AML-193 (cell line): ENCODE measurements around the gene ZSCAN12.
A peak's percentile ranks its signal among the peaks of the same experiment; 100 is the strongest.

Source experiments
- DNase-seq, 2 experiments: peaks; one replicate each; lab custom pipeline; 2025; lab: John Stamatoyannopoulos, UW

The ZSCAN12 gene

GRCh38 chr6:28353981-28354676 is 45.4 kb downstream of the ZSCAN12 start:
- no peak for DNase-seq

GRCh38 chr6:28353356-28353755 is 46.2 kb downstream of the ZSCAN12 start:
- DNase-seq = no peak

- no peak for DNase-seq
Measured at GRCh38 chr6:28351493-28351925, 48.0 kb downstream of the ZSCAN12 start.

DNA sequence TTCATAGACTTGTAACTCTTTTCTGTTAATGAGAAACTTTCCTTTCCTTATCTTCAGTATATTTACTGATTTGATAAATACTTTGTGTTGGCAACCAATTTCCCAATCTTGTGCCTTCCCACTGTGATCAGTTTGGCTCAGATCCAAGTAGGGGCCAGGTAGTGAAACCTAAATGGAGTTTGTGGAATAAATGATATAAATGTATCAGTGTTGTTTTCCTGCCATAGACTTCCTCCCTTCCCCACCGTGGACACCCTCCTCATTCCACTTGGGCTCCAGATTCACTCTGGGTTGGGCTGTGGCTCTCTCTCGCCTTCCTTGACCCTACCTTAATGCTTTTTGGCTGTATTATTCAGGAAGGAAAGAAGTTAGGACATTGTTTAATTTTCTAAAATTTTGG is 48.5 kb downstream of the ZSCAN12 start:
- no peak for DNase-seq

GRCh38 chr6:28349892-28350737 is 49.4 kb downstream of the ZSCAN12 start, which contains the start of gene ZKSCAN3:
ZKSCAN3 (plus strand) TSS chr6:28349947; CDS start chr6:28359587, 9,640 bp downstream.
- peak; percentile 89 to 90 for DNase-seq

GRCh38 chr6:28349344-28349891 is 50.1 kb downstream of the ZSCAN12 start:
- peak in 1 of 2 experiments; percentile 47 for DNase-seq

DNA sequence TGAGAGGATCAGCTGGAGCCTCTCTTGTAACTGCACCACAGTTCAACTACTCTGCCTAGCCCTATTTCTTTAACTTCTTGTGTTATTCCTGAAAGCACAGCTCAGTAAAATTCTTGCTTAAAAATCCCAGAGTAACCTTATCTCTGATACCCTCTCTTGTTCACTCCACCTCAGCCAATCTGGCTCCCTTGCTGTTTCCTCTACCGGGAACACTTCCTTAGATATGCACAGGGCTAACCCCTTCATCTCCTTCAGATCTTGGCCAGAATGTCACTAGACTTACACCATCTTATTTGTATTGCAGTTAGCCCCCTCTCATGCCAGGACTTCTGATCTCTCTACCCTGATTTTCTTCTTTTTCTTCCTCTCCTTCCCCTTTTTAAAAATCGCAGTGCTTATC is 52.4 kb downstream of the ZSCAN12 start:
- no peak for DNase-seq

DNA sequence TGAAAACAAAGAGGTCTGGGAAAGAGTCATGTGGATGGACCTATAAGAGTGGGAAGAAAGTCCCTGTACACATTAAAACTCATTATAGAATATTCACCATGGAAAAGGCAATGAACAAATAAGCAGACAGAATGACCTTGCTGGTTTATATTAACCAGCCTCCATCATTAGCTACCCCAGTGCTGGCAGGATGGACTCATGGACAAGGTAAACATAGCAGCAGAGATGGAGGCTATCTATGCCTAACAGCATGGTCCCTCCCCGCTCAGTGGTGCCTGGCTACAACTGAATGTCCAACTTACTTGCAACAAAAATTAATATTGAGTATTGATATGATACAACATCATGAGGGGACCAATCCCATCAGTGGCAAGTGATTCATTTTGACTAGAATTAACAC is 54.3 kb downstream of the ZSCAN12 start:
- no peak for DNase-seq

- DNase-seq = no peak
Measured at GRCh38 chr6:28343898-28344677, 55.5 kb downstream of the ZSCAN12 start.

DNA sequence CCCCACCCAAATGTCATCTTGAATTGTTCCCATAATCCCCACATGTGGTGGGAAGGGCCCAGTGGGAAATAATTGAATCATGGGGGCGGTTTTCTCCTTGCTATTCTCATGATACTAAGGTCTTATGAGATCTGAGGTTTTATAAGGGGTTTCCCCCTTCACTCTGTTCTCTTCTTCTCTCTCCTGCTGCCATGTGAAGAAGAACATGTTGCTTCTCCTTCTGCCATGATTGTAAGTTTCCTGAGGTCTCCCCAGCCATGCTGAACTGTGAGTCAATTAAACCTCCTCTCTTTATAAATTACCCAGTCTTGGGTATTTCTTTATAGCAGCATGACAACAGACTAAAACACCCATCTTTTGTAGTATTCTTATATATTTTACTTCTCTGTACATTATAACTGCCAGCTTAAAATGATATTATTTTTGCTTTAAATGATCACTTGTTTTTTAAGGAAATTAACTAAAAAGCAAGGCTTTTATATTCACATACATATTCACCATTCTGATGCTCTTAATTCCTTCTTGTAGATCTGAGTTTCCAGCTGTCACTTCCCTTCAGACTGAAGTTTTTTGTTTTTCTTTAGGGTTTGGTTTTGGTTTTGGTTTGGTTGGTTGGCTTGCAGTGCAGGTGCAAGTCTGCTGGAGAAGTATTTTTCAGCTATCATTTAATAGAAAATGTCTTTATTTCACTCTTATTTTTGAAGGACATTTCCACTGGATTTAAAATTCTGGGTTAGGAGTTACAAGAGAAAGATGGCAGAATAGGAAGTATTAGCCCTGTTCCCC is 59.0 kb downstream of the ZSCAN12 start:
- no peak for DNase-seq

GRCh38 chr6:28337121-28337520 is 62.4 kb downstream of the ZSCAN12 start:
- peak in 1 of 2 experiments; percentile 19 for DNase-seq

- peak; percentile 96 to 98 for DNase-seq
Measured at GRCh38 chr6:28336284-28337120, 63.0 kb downstream of the ZSCAN12 start.

GRCh38 chr6:28335564-28336283 is 63.8 kb downstream of the ZSCAN12 start, which contains the start of gene ZSCAN31:
ZSCAN31 (minus strand) TSS chr6:28336148; CDS start chr6:28329683, 6,465 bp downstream.
- DNase-seq = peak; percentile 98 to 99

DNA sequence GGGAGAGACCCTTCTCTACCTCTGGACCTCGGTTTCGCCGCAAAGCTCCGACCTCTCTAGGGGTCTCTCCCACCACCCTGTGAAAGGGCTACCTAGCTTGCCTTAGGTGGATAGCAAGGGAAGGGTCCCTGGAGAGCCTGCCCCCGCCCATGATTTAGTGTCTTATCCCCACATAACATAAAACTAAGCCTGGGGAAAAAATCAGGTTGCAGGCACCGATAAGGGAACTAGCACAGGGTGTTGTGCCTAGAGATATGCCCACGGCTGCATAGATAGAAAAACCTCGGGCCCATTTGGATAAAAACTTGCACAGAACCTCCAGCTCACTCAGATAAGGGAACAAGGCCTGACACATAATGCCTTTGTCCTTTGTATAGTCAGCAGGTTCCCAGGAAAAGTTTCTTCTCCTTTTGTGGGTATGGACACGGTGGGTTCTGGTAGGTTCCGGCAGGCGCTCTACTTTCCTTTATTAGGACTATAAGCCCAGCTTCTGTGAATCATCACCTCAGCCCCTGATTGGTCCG is 64.4 kb downstream of the ZSCAN12 start:
- no peak for DNase-seq

DNA sequence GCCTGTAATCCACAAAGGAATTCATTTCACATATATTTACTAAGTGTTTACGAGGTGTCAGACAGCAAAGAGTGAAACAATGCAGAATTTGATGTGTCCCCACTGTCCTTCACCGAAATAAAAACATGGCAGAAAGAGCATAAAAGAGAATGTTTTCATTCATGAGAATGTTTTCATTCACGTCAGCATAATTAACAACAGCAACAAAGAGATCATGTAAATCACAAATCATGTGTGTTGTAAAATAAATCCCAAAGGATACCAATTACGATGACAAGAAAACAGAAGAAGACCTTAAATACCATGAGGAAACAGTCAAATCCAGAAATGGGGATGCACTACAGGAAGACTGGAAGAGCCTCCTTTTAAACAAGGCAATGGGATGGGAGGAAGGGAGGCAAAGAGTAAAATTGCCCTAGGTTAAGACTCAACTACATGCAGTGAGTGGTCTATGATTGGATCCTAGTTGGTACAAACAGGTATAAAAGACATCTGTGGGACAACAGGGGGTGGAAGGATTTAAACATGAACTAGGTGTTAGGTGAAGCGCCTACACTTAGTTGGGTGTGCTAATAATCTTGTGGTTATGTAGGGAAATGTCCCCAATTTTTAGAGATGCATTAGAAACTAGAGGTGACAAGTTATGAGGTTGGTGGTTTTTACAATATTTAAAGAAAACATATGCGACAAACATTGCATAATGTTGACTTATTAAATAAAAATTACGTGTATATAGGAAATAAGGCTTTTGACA is 65.1 kb downstream of the ZSCAN12 start:
- no peak for DNase-seq

DNA sequence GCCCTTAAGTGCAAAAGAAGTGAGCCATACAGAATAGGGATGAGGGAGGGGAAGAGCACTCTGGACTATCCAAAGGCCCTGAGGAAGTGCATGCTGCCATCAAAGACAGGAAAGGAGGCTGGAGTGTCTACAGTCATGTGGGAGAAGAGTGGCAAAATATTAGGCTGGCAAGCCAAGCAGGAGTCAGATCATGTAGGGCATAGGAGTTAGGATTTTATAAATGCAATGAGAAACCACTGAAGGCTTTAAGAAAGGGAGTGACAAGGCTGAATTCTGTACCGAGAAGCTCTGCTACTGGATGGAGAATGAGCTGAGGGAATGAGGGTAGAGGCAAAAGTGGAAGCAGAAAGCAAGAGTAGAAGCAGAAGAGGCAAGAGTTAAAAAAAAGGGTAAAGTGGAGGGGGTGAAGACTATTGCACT is 65.9 kb downstream of the ZSCAN12 start:
- DNase-seq = no peak

GRCh38 chr6:28333047-28333446 is 66.5 kb downstream of the ZSCAN12 start:
- no peak for DNase-seq

GRCh38 chr6:28330041-28330440 is 69.5 kb downstream of the ZSCAN12 start:
- DNase-seq = no peak
